WERI-Rb-1 (cell line): Measurements from ENCODE around the gene CTSA.
A peak's percentile ranks its signal among the peaks of the same experiment; 100 is the strongest.

ENCODE experiments used
- DNase-seq: peaks from one replicate; pipeline ENCODE4 v3.0.0-alpha.2; 2020
- H3K27ac ChIP-seq: fragments of 250-450 bp; sonication (Bioruptor Pico); 2 replicates; pipeline ENCODE4 v1.5.1; 2020; ENCODE audit warnings: mild to moderate bottlenecking, moderate library complexity
- H3K27me3 ChIP-seq: fragments of 250-450 bp; sonication (Bioruptor Pico); 2 replicates; pipeline ENCODE4 v1.5.1; 2021; ENCODE audit warnings: mild to moderate bottlenecking, low read depth, moderate library complexity; ENCODE audit not compliant: insufficient read depth, severe bottlenecking
- H3K36me3 ChIP-seq: fragments of 250-450 bp; sonication (Bioruptor Pico); 2 replicates; pipeline ENCODE4 v1.5.1; 2020; ENCODE audit warnings: mild to moderate bottlenecking, moderate library complexity
- H3K4me3 ChIP-seq: 2 replicates; pipeline ENCODE4 v1.5.1; 2011; ENCODE audit warnings: low read depth, mild to moderate bottlenecking, control low read depth, low read length
- H3K9me3 ChIP-seq: fragments of 250-450 bp; sonication (Bioruptor Pico); 2 replicates; pipeline ENCODE4 v1.5.1; 2021; ENCODE audit warnings: mild to moderate bottlenecking, moderate library complexity; ENCODE audit not compliant: severe bottlenecking
- TF ChIP-seq, protein P1 (sequence below): IDR thresholded peaks from 2 replicates; pipeline ENCODE4 v1.5.1; 2011; ENCODE audit warnings: low read depth, mild to moderate bottlenecking, control low read depth, inconsistent platforms, low read length

The CTSA gene

DNA sequence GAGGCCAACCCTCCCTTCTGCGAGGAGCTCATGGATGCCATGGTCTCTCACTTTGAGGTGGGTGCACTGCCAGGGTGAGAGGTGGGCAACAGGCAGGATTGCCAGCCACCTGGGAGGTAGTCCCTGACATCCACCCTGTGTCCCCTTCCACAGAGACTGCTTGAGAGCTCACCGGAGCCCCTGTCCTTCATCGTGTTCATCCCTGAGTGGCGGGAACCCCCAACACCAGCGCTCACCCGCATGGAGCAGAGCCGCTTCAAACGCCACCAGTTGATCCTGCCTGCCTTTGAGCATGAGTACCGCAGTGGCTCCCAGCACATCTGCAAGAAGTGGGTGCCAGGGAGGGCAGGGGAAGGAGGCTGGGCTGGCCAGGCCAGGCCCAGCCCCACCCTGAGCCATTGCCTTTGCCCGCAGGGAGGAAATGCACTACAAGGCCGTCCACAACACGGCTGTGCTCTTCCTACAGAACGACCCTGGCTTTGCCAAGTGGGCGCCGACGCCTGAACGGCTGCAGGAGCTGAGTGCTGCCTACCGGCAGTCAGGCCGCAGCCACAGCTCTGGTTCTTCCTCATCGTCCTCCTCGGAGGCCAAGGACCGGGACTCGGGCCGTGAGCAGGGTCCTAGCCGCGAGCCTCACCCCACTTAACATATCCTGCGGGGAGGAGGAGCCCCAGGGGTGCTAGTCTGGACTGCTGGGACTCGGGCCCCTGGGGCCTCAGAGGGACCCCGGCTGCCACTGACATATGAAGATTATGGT, 56.2 kb downstream of the CTSA start:
- Histone ChIP-seq H3K4me3 (no peak overlapping the region), H3K36me3 (peaks cover 92% of the 10 kb centered on the region), H3K9me3 (no peaks in the 10 kb centered on the region), H3K27me3 (no peaks in the 10 kb centered on the region), H3K27ac (no peak overlapping the region)
- DNase-seq, result no peak
- TF ChIP-seq, protein P1, sequence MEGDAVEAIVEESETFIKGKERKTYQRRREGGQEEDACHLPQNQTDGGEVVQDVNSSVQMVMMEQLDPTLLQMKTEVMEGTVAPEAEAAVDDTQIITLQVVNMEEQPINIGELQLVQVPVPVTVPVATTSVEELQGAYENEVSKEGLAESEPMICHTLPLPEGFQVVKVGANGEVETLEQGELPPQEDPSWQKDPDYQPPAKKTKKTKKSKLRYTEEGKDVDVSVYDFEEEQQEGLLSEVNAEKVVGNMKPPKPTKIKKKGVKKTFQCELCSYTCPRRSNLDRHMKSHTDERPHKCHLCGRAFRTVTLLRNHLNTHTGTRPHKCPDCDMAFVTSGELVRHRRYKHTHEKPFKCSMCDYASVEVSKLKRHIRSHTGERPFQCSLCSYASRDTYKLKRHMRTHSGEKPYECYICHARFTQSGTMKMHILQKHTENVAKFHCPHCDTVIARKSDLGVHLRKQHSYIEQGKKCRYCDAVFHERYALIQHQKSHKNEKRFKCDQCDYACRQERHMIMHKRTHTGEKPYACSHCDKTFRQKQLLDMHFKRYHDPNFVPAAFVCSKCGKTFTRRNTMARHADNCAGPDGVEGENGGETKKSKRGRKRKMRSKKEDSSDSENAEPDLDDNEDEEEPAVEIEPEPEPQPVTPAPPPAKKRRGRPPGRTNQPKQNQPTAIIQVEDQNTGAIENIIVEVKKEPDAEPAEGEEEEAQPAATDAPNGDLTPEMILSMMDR, result no peak

DNA sequence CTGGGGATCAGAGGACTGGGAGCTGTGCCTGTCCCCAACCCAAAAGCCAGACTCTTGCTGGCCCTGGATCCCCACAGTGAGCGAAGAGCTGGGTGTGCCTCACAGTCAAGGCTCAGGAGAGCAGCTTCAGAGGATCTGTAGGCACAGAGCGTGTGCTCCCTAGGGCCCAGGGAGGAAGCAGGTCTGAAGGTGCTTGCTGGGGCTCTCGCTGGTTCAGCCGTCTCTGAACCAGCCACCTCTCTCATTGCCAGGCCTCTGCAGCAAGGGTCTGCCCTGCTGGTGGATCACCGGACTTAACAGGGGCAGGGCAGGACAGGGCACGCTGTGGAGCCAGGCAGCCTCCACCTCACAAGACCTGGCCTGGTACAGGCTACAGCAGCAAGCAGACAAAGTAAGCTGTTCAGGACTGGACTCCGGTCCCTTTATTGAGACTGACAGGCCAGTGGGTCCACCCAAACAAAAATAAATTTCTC, 57.2 kb downstream of the CTSA start:
- Histone ChIP-seq H3K4me3 (no peak overlapping the region), H3K27ac (peak overlapping the region; percentile 81), H3K36me3 (peaks cover 95% of the 10 kb centered on the region), H3K9me3 (no peaks in the 10 kb centered on the region), H3K27me3 (no peaks in the 10 kb centered on the region)
- peak; percentile 34 for DNase-seq
- TF ChIP-seq, protein P1, result no peak
